IMR-90 (cell line): ENCODE measurements around the gene MAP3K8. TPM values are rescaled to one million over a fixed set of nuclear protein-coding genes. Genes with fewer than 3 reads are reported as not detected.

Source experiments
- ATAC-seq: fragments of 200-7000 bp; cut with Tn5 transposase; 2 replicates; pipeline ENCODE4 v1.9.1; 2020; ENCODE audit warnings: low read depth, mild to moderate bottlenecking, moderate library complexity
- BruUV-seq: library from RNA; stranded (reverse); fragments of 400-500 nt; replicated peaks from 2 replicates; lab custom pipeline; 2021; lab: Mats Ljungman, UMichigan
- CTCF ChIA-PET: fragments of 300-600 bp; formaldehyde crosslinking; extraction: SDS; loops from one replicate; lab custom pipeline; 2021; ENCODE audit warnings: antibody characterized with exemption; lab: Yijun Ruan, JAX
- POLR2A ChIA-PET: fragments of 300-600 bp; sonication (Branson Sonifier 250); formaldehyde crosslinking; loops from one replicate; lab custom pipeline; 2022; ENCODE audit warnings: antibody characterized with exemption; ENCODE audit not compliant: unreplicated experiment; lab: Charles Lee
- DNase-seq: peaks from one replicate; pipeline ENCODE4 v3.0.0; 2013
- H2AFZ ChIP-seq: replicated peaks from 2 replicates; pipeline ENCODE3; 2013; ENCODE audit warnings: low read length, mild to moderate bottlenecking; ENCODE audit not compliant: poor library complexity
- H2AK5ac ChIP-seq: 2 replicates; pipeline ENCODE4 v1.6.1; 2013; ENCODE audit warnings: low read depth, low read length, inconsistent platforms
- H2AK9ac ChIP-seq: replicated peaks from 2 replicates; pipeline ENCODE3; 2013; ENCODE audit warnings: mild to moderate bottlenecking, low read depth, low read length, moderate library complexity; ENCODE audit not compliant: poor library complexity
- H2BK120ac ChIP-seq: 2 replicates; pipeline ENCODE4 v1.6.1; 2013; ENCODE audit warnings: low read depth, low read length, inconsistent platforms
- H2BK15ac ChIP-seq: 3 replicates; pipeline ENCODE4 v1.6.1; 2013; ENCODE audit warnings: low read depth, low read length, inconsistent platforms
- H2BK20ac ChIP-seq: 2 replicates; pipeline ENCODE4 v1.6.1; 2013; ENCODE audit warnings: low read depth, mild to moderate bottlenecking, inconsistent platforms, low read length, moderate library complexity
- H2BK5ac ChIP-seq: 2 replicates; pipeline ENCODE4 v1.6.1; 2013; ENCODE audit warnings: mild to moderate bottlenecking, low read depth, low read length, inconsistent platforms; ENCODE audit not compliant: poor library complexity, severe bottlenecking
- H3K14ac ChIP-seq: replicated peaks from 2 replicates; pipeline ENCODE4 v1.6.1; 2013; ENCODE audit warnings: low read depth, low read length, inconsistent platforms
- H3K18ac ChIP-seq: 2 replicates; pipeline ENCODE4 v1.6.1; 2013; ENCODE audit warnings: low read depth, low read length, control low read depth
- H3K23ac ChIP-seq: 2 replicates; pipeline ENCODE4 v1.6.1; 2013; ENCODE audit warnings: low read depth, low read length, inconsistent platforms
- H3K27ac ChIP-seq: 2 replicates; pipeline ENCODE4 v1.5.1; 2013; ENCODE audit warnings: mild to moderate bottlenecking, control low read depth, low read length; ENCODE audit not compliant: insufficient read depth
- H3K27me3 ChIP-seq: 2 replicates; pipeline ENCODE4 v1.6.1; 2013; ENCODE audit warnings: low read length; ENCODE audit not compliant: control insufficient read depth, insufficient read depth
- H3K36me3 ChIP-seq: 2 replicates; pipeline ENCODE4 v1.6.1; 2013; ENCODE audit warnings: low read length, mixed read lengths; ENCODE audit not compliant: control insufficient read depth, insufficient read depth
- H3K4ac ChIP-seq: 2 replicates; pipeline ENCODE4 v1.6.1; 2013; ENCODE audit warnings: low read depth, low read length, inconsistent platforms
- H3K4me1 ChIP-seq: 2 replicates; pipeline ENCODE4 v1.6.1; 2013; ENCODE audit warnings: low read length, mixed read lengths; ENCODE audit not compliant: control insufficient read depth, insufficient read depth
- H3K4me2 ChIP-seq: 2 replicates; pipeline ENCODE4 v1.6.1; 2013; ENCODE audit warnings: low read depth, mild to moderate bottlenecking, control low read depth, low read length, moderate library complexity
- H3K4me3 ChIP-seq: 2 replicates; pipeline ENCODE4 v1.5.1; 2013; ENCODE audit warnings: low read depth, mild to moderate bottlenecking, control low read depth, low read length, moderate library complexity; ENCODE audit not compliant: insufficient read depth
- H3K56ac ChIP-seq: 2 replicates; pipeline ENCODE4 v1.6.1; 2013; ENCODE audit warnings: low read length, inconsistent platforms; ENCODE audit not compliant: insufficient read depth; ENCODE audit errors: extremely low read depth
- H3K79me1 ChIP-seq, 2 experiments: 2 replicates each; pipeline ENCODE4 v1.6.1; 2013; ENCODE audit warnings: low read length in 2 of 2, inconsistent platforms in 1 of 2, low read depth in 1 of 2
- H3K9ac ChIP-seq: 2 replicates; pipeline ENCODE4 v1.6.1; 2013; ENCODE audit warnings: low read depth, low read length, control low read depth
- H3K9me1 ChIP-seq: 2 replicates; pipeline ENCODE4 v1.6.1; 2013; ENCODE audit warnings: low read length, inconsistent platforms; ENCODE audit not compliant: insufficient read depth
- H3K9me3 ChIP-seq: 2 replicates; pipeline ENCODE4 v1.6.1; 2013; ENCODE audit warnings: low read length; ENCODE audit not compliant: control insufficient read depth, insufficient read depth
- H4K20me1 ChIP-seq: 2 replicates; pipeline ENCODE4 v1.6.1; 2013; ENCODE audit warnings: low read length, inconsistent platforms; ENCODE audit not compliant: insufficient read depth
- H4K5ac ChIP-seq: 2 replicates; pipeline ENCODE4 v1.6.1; 2013; ENCODE audit warnings: mild to moderate bottlenecking, low read depth, low read length, control low read depth
- H4K8ac ChIP-seq, 2 experiments: 2 replicates each; pipeline ENCODE4 v1.6.1; 2013; ENCODE audit warnings: low read depth in 2 of 2, low read length in 2 of 2, control low read depth in 1 of 2, inconsistent platforms in 1 of 2
- H4K91ac ChIP-seq: 2 replicates; pipeline ENCODE4 v1.6.1; 2013; ENCODE audit warnings: low read depth, low read length, inconsistent platforms; ENCODE audit not compliant: insufficient read depth
- CHD1 ChIP-seq: IDR thresholded peaks from 2 replicates; pipeline ENCODE4 v1.6.1; 2012; ENCODE audit warnings: low read depth, low read length, improper control_type of control experiment
- MAFK ChIP-seq: IDR thresholded peaks from 2 replicates; pipeline ENCODE4 v1.6.1; 2012; ENCODE audit warnings: low read depth, low read length, improper control_type of control experiment
- MAZ ChIP-seq: IDR thresholded peaks from 2 replicates; pipeline ENCODE4 v1.6.1; 2012; ENCODE audit warnings: low read depth, mild to moderate bottlenecking, low read length, improper control_type of control experiment, moderate library complexity, borderline replicate concordance
- NFE2L2 ChIP-seq: fragments of 150-350 bp; IDR thresholded peaks from 2 replicates; pipeline ENCODE4 v1.6.1; 2016; ENCODE audit warnings: low read depth, mild to moderate bottlenecking, low read length
- RAD21 ChIP-seq: IDR thresholded peaks from 2 replicates; pipeline ENCODE4 v1.6.1; 2012; ENCODE audit warnings: low read length, improper control_type of control experiment
- RFX5 ChIP-seq: IDR thresholded peaks from 2 replicates; pipeline ENCODE4 v1.8.0; 2012; ENCODE audit warnings: low read depth, mild to moderate bottlenecking, low read length, moderate library complexity
- WGBS, 2 experiments: methylation state at CpG; one replicate each; pipeline versions ENCODE4 v1.1.5 to v1.1.7; 2013; ENCODE audit warnings: missing lambda C conversion rate in 2 of 2; ENCODE audit not compliant: insufficient read length in 1 of 2; ENCODE audit errors: extremely low coverage in 2 of 2; 5-methylcytosine and 5-hydroxymethylcytosine counted together
- dilution Hi-C: fragments of 300-500 bp; cut with HindIII; formaldehyde crosslinking; loops from one replicate; pipeline ENCODE4 v1.14.3; 2018; ENCODE audit warnings: low sequenced_read_pairs; ENCODE audit not compliant: unreplicated experiment
- in situ Hi-C: fragments of 300-500 bp; cut with MboI; formaldehyde crosslinking; loops from 3 replicates; pipeline ENCODE4 v1.14.3; 2019; ENCODE audit warnings: low sequenced_read_pairs, inconsistent platforms, mixed read lengths
- intact Hi-C: fragments of 100-400 bp; cut with micrococcal nuclease; formaldehyde crosslinking; loops from 2 replicates; pipeline ENCODE4 v1.10.0; 2022
- polyA plus RNA-seq, 3 experiments: library from polyadenylated mRNA; depleted of rRNA; stranded (reverse); fragments of >200 nt; gene quantifications; 2 replicates each; pipeline ENCODE4 v1.2.3, GENCODE V29; 2012; ENCODE audit warnings: low replicate concordance in 1 of 3
- total RNA-seq: library from RNA; depleted of rRNA; stranded (reverse); fragments of >200 nt; gene quantifications from 2 replicates; pipeline ENCODE4 v1.2.3, GENCODE V29; 2012
- TF ChIP-seq, protein P1 (sequence below): conservative IDR thresholded peaks from 2 replicates; pipeline ENCODE4 v1.5.1; 2012; ENCODE audit warnings: mild to moderate bottlenecking, low read depth, low read length, improper control_type of control experiment
- TF ChIP-seq, protein P2 (sequence below): fragments of 150-350 bp; IDR thresholded peaks from 2 replicates; pipeline ENCODE4 v1.6.1; 2016; ENCODE audit warnings: low read depth, mild to moderate bottlenecking, low read length, moderate library complexity, borderline replicate concordance
- TF ChIP-seq, protein P3 (sequence below): fragments of 150-350 bp; IDR thresholded peaks from 2 replicates; pipeline ENCODE4 v1.6.1; 2017; ENCODE audit warnings: mild to moderate bottlenecking, antibody characterized with exemption, low read length, low read depth

Gene MAP3K8
- total and polyA plus RNA-seq, 2 of the 4 experiments (the other 2 are of a cell fraction): 1.8 to 2.6 TPM

DNA sequence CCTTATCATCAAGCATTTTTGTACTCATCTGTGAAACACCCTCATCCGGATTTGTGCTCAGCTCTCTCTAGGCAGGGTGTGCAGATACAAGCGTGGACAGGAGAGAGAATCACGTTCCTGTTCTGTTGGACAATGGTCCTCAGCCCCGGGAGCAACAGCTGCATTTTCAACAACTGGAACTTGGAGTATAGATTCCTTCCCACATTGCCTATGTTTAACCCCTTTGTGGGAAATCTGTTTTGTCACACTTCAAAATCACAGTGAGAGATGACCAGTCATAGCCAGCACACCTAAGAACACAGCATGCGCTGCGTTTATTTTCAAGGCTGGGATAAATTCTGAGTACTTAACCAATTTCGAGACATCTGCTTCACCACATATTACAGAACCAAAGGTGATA lies 32.5 kb downstream of the MAP3K8 start:
- no peak overlapping the region for H3K4me2 ChIP-seq
- peaks cover 5% of the 10 kb centered on the region for H3K27me3 ChIP-seq
- ATAC-seq: no peak
- POLR2A ChIA-PET: no interaction called here
- dilution Hi-C loops: no loop called here
- WGBS, 2 experiments: no CpG with 5 or more reads among the region's 7 CpGs
- CTCF ChIA-PET: no interaction called here
- no peak overlapping the region for H2BK15ac ChIP-seq
- no peak overlapping the region for H3K14ac ChIP-seq
- no peak overlapping the region for H4K91ac ChIP-seq
- intact Hi-C loops: no loop called here
- H4K20me1 ChIP-seq: no peaks in the 10 kb centered on the region
- no peak overlapping the region for H4K5ac ChIP-seq
- H3K56ac ChIP-seq: no peak overlapping the region
- no peak overlapping the region for H2AK5ac ChIP-seq
- peaks cover 6% of the 10 kb centered on the region for H3K36me3 ChIP-seq
- DNase-seq: no peak
- no peak overlapping the region for H4K8ac ChIP-seq
- H3K18ac ChIP-seq: no peak overlapping the region
- no peak overlapping the region for H3K9ac ChIP-seq
- BruUV-seq: no TSS peak
- no peak overlapping the region for H2AFZ ChIP-seq
- H3K4me1 ChIP-seq: no peaks in the 10 kb centered on the region
- no peaks in the 10 kb centered on the region for H3K9me3 ChIP-seq
- TF ChIP-seq MAFK (no peak), NFE2L2 (no peak), RFX5 (no peak), CHD1 (no peak), MAZ (no peak), RAD21 (no peak)
- TF ChIP-seq, protein P1, sequence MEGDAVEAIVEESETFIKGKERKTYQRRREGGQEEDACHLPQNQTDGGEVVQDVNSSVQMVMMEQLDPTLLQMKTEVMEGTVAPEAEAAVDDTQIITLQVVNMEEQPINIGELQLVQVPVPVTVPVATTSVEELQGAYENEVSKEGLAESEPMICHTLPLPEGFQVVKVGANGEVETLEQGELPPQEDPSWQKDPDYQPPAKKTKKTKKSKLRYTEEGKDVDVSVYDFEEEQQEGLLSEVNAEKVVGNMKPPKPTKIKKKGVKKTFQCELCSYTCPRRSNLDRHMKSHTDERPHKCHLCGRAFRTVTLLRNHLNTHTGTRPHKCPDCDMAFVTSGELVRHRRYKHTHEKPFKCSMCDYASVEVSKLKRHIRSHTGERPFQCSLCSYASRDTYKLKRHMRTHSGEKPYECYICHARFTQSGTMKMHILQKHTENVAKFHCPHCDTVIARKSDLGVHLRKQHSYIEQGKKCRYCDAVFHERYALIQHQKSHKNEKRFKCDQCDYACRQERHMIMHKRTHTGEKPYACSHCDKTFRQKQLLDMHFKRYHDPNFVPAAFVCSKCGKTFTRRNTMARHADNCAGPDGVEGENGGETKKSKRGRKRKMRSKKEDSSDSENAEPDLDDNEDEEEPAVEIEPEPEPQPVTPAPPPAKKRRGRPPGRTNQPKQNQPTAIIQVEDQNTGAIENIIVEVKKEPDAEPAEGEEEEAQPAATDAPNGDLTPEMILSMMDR: no peak
- TF ChIP-seq, protein P2, sequence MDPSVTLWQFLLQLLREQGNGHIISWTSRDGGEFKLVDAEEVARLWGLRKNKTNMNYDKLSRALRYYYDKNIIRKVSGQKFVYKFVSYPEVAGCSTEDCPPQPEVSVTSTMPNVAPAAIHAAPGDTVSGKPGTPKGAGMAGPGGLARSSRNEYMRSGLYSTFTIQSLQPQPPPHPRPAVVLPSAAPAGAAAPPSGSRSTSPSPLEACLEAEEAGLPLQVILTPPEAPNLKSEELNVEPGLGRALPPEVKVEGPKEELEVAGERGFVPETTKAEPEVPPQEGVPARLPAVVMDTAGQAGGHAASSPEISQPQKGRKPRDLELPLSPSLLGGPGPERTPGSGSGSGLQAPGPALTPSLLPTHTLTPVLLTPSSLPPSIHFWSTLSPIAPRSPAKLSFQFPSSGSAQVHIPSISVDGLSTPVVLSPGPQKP: no peak
- TF ChIP-seq, protein P3, sequence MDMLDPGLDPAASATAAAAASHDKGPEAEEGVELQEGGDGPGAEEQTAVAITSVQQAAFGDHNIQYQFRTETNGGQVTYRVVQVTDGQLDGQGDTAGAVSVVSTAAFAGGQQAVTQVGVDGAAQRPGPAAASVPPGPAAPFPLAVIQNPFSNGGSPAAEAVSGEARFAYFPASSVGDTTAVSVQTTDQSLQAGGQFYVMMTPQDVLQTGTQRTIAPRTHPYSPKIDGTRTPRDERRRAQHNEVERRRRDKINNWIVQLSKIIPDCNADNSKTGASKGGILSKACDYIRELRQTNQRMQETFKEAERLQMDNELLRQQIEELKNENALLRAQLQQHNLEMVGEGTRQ: no peak
- no peak overlapping the region for H3K4ac ChIP-seq
- no peak overlapping the region for H2AK9ac ChIP-seq
- no peak overlapping the region for H2BK20ac ChIP-seq
- H2BK5ac ChIP-seq: no peak overlapping the region
- in situ Hi-C loops: no loop called here
- peaks cover 2% of the 10 kb centered on the region; the same call in 1 of the 2 replicates for H3K9me1 ChIP-seq
- no peak overlapping the region for H3K23ac ChIP-seq
- H3K4me3 ChIP-seq: no peak overlapping the region
- H3K79me1 ChIP-seq: no peaks in the 10 kb centered on the region
- no peak overlapping the region for H3K27ac ChIP-seq
- no peak overlapping the region for H2BK120ac ChIP-seq
